HepG2 (cell line): Measurements from ENCODE around the gene CDKN1A. TPM values are rescaled to one million over a fixed set of nuclear protein-coding genes. Genes with fewer than 3 reads are reported as not detected.

Source experiments
- CENPT ChIP-seq: sonication (generic); formaldehyde crosslinking; IDR thresholded peaks from 2 replicates; pipeline ENCODE4 v1.8.0; 2022; ENCODE audit warnings: low read depth, mild to moderate bottlenecking, moderate library complexity, missing genetic modification reagents
- GTF3A ChIP-seq: sonication (generic); formaldehyde crosslinking; conservative IDR thresholded peaks from 2 replicates; pipeline ENCODE4 v1.4.0; 2020; ENCODE audit warnings: mild to moderate bottlenecking, missing genetic modification reagents
- HNF4G ChIP-seq, 2 experiments: sonication (generic) in 1 of 2; formaldehyde crosslinking in 1 of 2; IDR thresholded peaks; 2 replicates each; pipeline versions ENCODE4 v1.4.0 to v1.6.1; 2011 to 2020; ENCODE audit warnings: borderline replicate concordance in 2 of 2, low read depth in 2 of 2, mild to moderate bottlenecking in 2 of 2, low read length in 1 of 2, missing genetic modification reagents in 1 of 2, moderate library complexity in 1 of 2
- ISL2 ChIP-seq: sonication (generic); formaldehyde crosslinking; IDR thresholded peaks from 2 replicates; pipeline ENCODE4 v1.5.0; 2020; ENCODE audit warnings: missing genetic modification reagents
- TBX3 ChIP-seq: fragments of 450-650 bp; IDR thresholded peaks from 2 replicates; pipeline ENCODE4 v1.6.1; 2017; ENCODE audit warnings: antibody characterized with exemption, mild to moderate bottlenecking, inconsistent platforms, borderline replicate concordance
- ZNF224 ChIP-seq: sonication (generic); formaldehyde crosslinking; IDR thresholded peaks from 2 replicates; pipeline ENCODE4 v1.5.0; 2020; ENCODE audit warnings: mild to moderate bottlenecking, missing genetic modification reagents
- ZNF337 ChIP-seq: sonication (generic); formaldehyde crosslinking; IDR thresholded peaks from 2 replicates; pipeline ENCODE4 v1.5.1; 2020; ENCODE audit warnings: missing genetic modification reagents, low read depth, mild to moderate bottlenecking, borderline replicate concordance
- ZNF614 ChIP-seq: IDR thresholded peaks from 2 replicates; pipeline ENCODE4 v1.6.1; 2018; ENCODE audit warnings: missing biosample characterization, missing genetic modification reagents, inconsistent platforms, borderline replicate concordance
- polyA plus RNA-seq, 8 experiments: library from polyadenylated mRNA; depleted of rRNA in 3 of 8; stranded (reverse) in 7 of 8; unstranded in 1 of 8; fragments of >200 nt; fragmentation: Illumina TruSeq in 4 of 8; extraction: Trizol in 4 of 8; gene quantifications; 2 replicates each; pipeline versions ENCODE4 v1.2.1 to v1.2.3, GENCODE V29; 2011 to 2016; ENCODE audit warnings: low read depth in 4 of 8, missing spikeins in 1 of 8, mixed read lengths in 1 of 8; ENCODE audit not compliant: insufficient read depth in 1 of 8
- total RNA-seq, 5 experiments: library from RNA; depleted of rRNA; stranded (reverse); fragments of >200 nt; fragmentation: Illumina TruSeq; extraction: Trizol; gene quantifications; 2 replicates each; pipeline ENCODE4 v1.2.3, GENCODE V29; 2016; ENCODE audit warnings: low read depth in 1 of 5
- TF ChIP-seq, protein P1 (sequence below): sonication (generic); formaldehyde crosslinking; IDR thresholded peaks from 2 replicates; pipeline ENCODE4 v1.8.0; 2022; ENCODE audit warnings: missing genetic modification reagents, mild to moderate bottlenecking, moderate library complexity, borderline replicate concordance
- TF ChIP-seq, protein P2 (sequence below): sonication (generic); formaldehyde crosslinking; IDR thresholded peaks from 2 replicates; pipeline ENCODE4 v1.4.0; 2020; ENCODE audit warnings: missing genetic modification reagents, borderline replicate concordance
- TF ChIP-seq, protein P3 (sequence below): sonication (generic); formaldehyde crosslinking; IDR thresholded peaks from 2 replicates; pipeline ENCODE4 v1.4.0; 2020; ENCODE audit warnings: mild to moderate bottlenecking, missing genetic modification reagents
- TF ChIP-seq, protein P4 (sequence below): sonication (generic); formaldehyde crosslinking; IDR thresholded peaks from 2 replicates; pipeline ENCODE4 v1.5.0; 2020; ENCODE audit warnings: missing genetic modification reagents
- TF ChIP-seq, protein P5 (sequence below): IDR thresholded peaks from 2 replicates; pipeline ENCODE4 v1.6.1; 2016

CDKN1A gene
- total and polyA plus RNA-seq, 2 of the 13 experiments (the other 11 are each of a cell fraction or from before 2014, with no cell fraction given): 60.7 to 92.1 TPM

DNA sequence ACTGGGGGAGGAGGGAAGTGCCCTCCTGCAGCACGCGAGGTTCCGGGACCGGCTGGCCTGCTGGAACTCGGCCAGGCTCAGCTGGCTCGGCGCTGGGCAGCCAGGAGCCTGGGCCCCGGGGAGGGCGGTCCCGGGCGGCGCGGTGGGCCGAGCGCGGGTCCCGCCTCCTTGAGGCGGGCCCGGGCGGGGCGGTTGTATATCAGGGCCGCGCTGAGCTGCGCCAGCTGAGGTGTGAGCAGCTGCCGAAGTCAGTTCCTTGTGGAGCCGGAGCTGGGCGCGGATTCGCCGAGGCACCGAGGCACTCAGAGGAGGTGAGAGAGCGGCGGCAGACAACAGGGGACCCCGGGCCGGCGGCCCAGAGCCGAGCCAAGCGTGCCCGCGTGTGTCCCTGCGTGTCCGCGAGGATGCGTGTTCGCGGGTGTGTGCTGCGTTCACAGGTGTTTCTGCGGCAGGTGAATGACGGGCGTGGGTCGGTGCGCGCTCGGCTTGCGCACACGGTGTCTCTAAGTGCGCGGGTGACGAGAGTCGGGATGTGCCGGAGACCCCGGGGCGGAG, at the start of gene CDKN1A (continued):
- TF ChIP-seq ZNF224: peak; percentile 82
- TF ChIP-seq ZNF614 (CRISPR knock-in tag): peak; percentile 83
- TF ChIP-seq, protein P1, sequence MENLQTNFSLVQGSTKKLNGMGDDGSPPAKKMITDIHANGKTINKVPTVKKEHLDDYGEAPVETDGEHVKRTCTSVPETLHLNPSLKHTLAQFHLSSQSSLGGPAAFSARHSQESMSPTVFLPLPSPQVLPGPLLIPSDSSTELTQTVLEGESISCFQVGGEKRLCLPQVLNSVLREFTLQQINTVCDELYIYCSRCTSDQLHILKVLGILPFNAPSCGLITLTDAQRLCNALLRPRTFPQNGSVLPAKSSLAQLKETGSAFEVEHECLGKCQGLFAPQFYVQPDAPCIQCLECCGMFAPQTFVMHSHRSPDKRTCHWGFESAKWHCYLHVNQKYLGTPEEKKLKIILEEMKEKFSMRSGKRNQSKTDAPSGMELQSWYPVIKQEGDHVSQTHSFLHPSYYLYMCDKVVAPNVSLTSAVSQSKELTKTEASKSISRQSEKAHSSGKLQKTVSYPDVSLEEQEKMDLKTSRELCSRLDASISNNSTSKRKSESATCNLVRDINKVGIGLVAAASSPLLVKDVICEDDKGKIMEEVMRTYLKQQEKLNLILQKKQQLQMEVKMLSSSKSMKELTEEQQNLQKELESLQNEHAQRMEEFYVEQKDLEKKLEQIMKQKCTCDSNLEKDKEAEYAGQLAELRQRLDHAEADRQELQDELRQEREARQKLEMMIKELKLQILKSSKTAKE: 0 out of 2 replicates have a peak, but pooled peaks have one; percentile 27
- no peak; the same call in 1 of the 2 replicates for TF ChIP-seq CENPT (CRISPR knock-in tag)
- TF ChIP-seq HNF4G (IDR thresholded peaks at IDR 0.05; ENCODE audit: borderline replicate concordance, low read depth, low read length): peak; percentile 52; the same call in 1 of the 2 replicates
- peak; percentile 43; the same call in 1 of the 2 replicates for TF ChIP-seq HNF4G (CRISPR knock-in tag; IDR thresholded peaks at IDR 0.05; ENCODE audit: borderline replicate concordance, low read depth)
- TF ChIP-seq, protein P2, sequence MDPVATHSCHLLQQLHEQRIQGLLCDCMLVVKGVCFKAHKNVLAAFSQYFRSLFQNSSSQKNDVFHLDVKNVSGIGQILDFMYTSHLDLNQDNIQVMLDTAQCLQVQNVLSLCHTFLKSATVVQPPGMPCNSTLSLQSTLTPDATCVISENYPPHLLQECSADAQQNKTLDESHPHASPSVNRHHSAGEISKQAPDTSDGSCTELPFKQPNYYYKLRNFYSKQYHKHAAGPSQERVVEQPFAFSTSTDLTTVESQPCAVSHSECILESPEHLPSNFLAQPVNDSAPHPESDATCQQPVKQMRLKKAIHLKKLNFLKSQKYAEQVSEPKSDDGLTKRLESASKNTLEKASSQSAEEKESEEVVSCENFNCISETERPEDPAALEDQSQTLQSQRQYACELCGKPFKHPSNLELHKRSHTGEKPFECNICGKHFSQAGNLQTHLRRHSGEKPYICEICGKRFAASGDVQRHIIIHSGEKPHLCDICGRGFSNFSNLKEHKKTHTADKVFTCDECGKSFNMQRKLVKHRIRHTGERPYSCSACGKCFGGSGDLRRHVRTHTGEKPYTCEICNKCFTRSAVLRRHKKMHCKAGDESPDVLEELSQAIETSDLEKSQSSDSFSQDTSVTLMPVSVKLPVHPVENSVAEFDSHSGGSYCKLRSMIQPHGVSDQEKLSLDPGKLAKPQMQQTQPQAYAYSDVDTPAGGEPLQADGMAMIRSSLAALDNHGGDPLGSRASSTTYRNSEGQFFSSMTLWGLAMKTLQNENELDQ (CRISPR knock-in tag): 0 out of 2 replicates have a peak, but pooled peaks have one; percentile 68
- no peak for TF ChIP-seq GTF3A (CRISPR knock-in tag)
- TF ChIP-seq ZNF337 (CRISPR knock-in tag): 0 out of 2 replicates have a peak, but pooled peaks have one; percentile 3
- TF ChIP-seq TBX3: peak; percentile 59; the same call in 1 of the 2 replicates
- peak; percentile 25; the same call in 1 of the 2 replicates for TF ChIP-seq ISL2
- TF ChIP-seq, protein P3, sequence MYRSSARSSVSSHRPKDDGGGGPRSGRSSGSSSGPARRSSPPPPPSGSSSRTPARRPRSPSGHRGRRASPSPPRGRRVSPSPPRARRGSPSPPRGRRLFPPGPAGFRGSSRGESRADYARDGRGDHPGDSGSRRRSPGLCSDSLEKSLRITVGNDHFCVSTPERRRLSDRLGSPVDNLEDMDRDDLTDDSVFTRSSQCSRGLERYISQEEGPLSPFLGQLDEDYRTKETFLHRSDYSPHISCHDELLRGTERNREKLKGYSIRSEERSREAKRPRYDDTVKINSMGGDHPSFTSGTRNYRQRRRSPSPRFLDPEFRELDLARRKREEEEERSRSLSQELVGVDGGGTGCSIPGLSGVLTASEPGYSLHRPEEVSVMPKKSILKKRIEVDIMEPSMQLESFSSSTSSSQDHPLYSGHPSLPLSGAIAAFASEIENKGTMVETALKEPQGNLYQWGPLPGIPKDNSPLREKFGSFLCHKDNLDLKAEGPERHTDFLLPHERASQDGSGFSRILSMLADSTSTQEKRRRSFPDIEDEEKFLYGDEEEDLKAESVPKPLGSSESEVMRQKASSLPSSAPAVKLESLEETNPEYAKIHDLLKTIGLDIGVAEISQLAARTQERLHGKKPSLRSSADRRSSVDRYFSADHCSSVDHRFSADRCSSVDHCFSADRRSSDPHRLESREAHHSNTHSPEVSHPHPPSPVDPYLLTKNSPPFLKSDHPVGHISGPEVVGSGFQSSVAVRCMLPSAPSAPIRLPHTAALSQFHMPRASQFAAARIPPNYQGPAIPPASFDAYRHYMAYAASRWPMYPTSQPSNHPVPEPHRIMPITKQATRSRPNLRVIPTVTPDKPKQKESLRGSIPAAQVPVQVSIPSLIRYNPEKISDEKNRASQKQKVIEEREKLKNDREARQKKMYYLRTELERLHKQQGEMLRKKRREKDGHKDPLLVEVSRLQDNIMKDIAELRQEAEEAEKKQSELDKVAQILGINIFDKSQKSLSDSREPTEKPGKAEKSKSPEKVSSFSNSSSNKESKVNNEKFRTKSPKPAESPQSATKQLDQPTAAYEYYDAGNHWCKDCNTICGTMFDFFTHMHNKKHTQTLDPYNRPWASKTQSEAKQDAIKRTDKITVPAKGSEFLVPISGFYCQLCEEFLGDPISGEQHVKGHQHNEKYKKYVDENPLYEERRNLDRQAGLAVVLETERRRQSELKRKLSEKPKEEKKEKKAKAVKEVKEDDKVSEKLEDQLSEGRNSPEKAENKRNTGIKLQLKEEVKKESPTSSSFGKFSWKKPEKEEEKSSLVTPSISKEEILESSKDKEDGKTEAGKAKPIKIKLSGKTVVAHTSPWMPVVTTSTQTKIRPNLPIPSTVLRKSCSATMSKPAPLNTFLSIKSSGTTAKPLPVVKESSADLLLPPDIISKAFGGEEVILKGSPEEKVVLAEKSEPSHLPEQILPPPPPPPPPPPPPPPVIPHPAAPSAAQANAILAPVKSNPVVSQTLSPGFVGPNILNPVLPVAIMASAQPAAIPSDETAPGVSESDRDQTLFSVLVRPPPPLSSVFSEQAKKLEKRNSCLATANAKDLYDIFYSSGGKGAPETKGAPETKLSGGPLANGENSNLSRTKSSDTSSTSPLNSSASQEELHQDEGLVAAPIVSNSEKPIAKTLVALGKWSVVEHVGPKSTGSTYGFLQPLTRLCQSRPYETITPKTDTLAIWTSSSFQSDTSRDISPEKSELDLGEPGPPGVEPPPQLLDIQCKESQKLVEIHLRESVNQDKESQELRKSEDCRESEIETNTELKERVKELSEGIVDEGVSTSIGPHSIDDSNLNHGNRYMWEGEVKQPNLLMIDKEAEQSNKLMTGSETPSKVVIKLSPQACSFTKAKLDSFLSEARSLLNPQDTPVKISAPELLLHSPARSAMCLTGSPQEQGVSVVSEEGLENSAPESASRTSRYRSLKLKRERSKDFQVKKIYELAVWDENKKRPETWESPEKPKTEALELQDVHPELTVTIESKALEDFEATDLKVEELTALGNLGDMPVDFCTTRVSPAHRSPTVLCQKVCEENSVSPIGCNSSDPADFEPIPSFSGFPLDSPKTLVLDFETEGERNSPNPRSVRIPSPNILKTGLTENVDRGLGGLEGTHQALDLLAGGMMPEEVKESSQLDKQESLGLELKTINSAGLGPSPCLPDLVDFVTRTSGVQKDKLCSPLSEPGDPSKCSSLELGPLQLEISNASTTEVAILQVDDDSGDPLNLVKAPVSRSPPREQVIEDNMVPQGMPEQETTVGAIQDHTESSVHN (CRISPR knock-in tag): no peak
- TF ChIP-seq, protein P4, sequence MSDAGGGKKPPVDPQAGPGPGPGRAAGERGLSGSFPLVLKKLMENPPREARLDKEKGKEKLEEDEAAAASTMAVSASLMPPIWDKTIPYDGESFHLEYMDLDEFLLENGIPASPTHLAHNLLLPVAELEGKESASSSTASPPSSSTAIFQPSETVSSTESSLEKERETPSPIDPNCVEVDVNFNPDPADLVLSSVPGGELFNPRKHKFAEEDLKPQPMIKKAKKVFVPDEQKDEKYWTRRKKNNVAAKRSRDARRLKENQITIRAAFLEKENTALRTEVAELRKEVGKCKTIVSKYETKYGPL (CRISPR knock-in tag): no peak
- TF ChIP-seq, protein P5, sequence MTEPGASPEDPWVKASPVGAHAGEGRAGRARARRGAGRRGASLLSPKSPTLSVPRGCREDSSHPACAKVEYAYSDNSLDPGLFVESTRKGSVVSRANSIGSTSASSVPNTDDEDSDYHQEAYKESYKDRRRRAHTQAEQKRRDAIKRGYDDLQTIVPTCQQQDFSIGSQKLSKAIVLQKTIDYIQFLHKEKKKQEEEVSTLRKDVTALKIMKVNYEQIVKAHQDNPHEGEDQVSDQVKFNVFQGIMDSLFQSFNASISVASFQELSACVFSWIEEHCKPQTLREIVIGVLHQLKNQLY (CRISPR knock-in tag): no peak
